Left lung (tissue), 10 donors: ENCODE results near the gene COL4A2. TPM values are rescaled to one million over a fixed set of nuclear protein-coding genes. Genes with fewer than 3 reads are reported as not detected.
"Not testable (repeated sequence)": the region's sequence is repeated elsewhere in the genome, so short reads cannot be mapped to it uniquely, and the experiment has no call there.

Experiments
- ATAC-seq: fragments of 200-7000 bp; cut with Tn5 transposase; one replicate; pipeline ENCODE4 v1.9.1; 2020; ENCODE audit warnings: moderate library complexity
- DNase-seq, 4 donors: peaks; one replicate each; pipeline ENCODE4 v3.0.0-alpha.2; 2013 to 2020
- H3K27ac ChIP-seq, 2 donors: fragments of 200-600 bp; sonication (generic) in 1 of 2; one replicate each; pipeline versions ENCODE4 v1.5.0 to v1.8.0; 2020 to 2021
- H3K27me3 ChIP-seq, 2 donors: fragments of 200-600 bp; sonication (generic) in 1 of 2; one replicate each; pipeline versions ENCODE4 v1.5.0 to v1.8.0; 2020 to 2021
- H3K36me3 ChIP-seq, 2 donors: fragments of 200-600 bp; sonication (generic) in 1 of 2; one replicate each; pipeline versions ENCODE4 v1.5.0 to v1.8.0; 2020 to 2021
- H3K4me1 ChIP-seq, 2 donors: fragments of 200-600 bp; one replicate each; pipeline ENCODE4 v1.8.0; 2021
- H3K4me3 ChIP-seq, 2 donors: fragments of 200-600 bp; sonication (generic) in 1 of 2; one replicate each; pipeline versions ENCODE4 v1.5.0 to v1.8.0; 2020 to 2021; ENCODE audit warnings: mild to moderate bottlenecking in 1 of 2
- H3K9me3 ChIP-seq, 2 donors: fragments of 200-600 bp; sonication (generic) in 1 of 2; one replicate each; pipeline versions ENCODE4 v1.5.0 to v1.8.0; 2020 to 2021
- CTCF ChIP-seq, 2 donors: fragments of 200-600 bp; sonication (generic) in 1 of 2; IDR thresholded peaks; one replicate each; pipeline versions ENCODE4 v1.5.0 to v1.8.0; 2021; ENCODE audit warnings: antibody characterized with exemption in 2 of 2
- intact Hi-C, 2 donors: fragments of 100-400 bp; cut with DNase I; formaldehyde crosslinking; loops; one replicate each; pipeline versions ENCODE4 v1.11.2 to v1.14.2; 2022
- polyA plus RNA-seq, 6 donors: library from polyadenylated mRNA; unstranded; fragments of 120-200 nt; gene quantifications; one replicate each; pipeline ENCODE4 v1.2.1, GENCODE V29; 2013; ENCODE audit not compliant: insufficient read length in 6 of 6
- total RNA-seq, 2 donors: library from RNA; stranded (reverse); fragmentation: NEBNext Ultra II Directional; extraction: Animal tissue kit (Norgen Biotek cat#: 25700); gene quantifications; one replicate each; pipeline ENCODE4 v1.2.1, GENCODE V29; 2021
- donor health status: DM: no; HTN: yes; CAD: no.
- donor health status: DM: no; HTN: no; CAD: no.

COL4A2 gene
- total and polyA plus RNA-seq, 8 donors = 307 to 638 (median 395) TPM

GRCh38 chr13:110528911-110529310 is 221.8 kb downstream of the COL4A2 start:
- H3K27ac ChIP-seq = peak overlapping the region; percentile 70 to 81
- peaks cover 0 to under 1% of the 10 kb centered on the region in 2 donors for H3K36me3 ChIP-seq
- peaks cover 3 to 92% of the 10 kb centered on the region in 2 donors for H3K4me1 ChIP-seq

GRCh38 chr13:110529522-110530311 is 222.6 kb downstream of the COL4A2 start:
- H3K4me1 ChIP-seq = peaks cover 3 to 92% of the 10 kb centered on the region in 2 donors
- H3K36me3 ChIP-seq = no peaks in the 10 kb centered on the region
- no peak for TF ChIP-seq CTCF (IDR thresholded peaks at IDR 0.05)
- peak overlapping the region in 1 of 2 donors; percentile 81 for H3K27ac ChIP-seq
- DNase-seq (peak in 1 of 4 donors; percentile 29), ATAC-seq (no peak)
- no peaks in the 10 kb centered on the region for H3K9me3 ChIP-seq
- no peaks in the 10 kb centered on the region for H3K27me3 ChIP-seq
- intact Hi-C loops = no loop called here
- H3K4me3 ChIP-seq = no peak overlapping the region

More at GRCh38 chr13:110528911-110529310, 221.8 kb downstream of the COL4A2 start:
- no peak overlapping the region for H3K4me3 ChIP-seq
- ATAC-seq (no peak), DNase-seq (peak in 1 of 4 donors; percentile 4)
- no peaks in the 10 kb centered on the region for H3K27me3 ChIP-seq
- intact Hi-C loops = no loop called here
- no peak for TF ChIP-seq CTCF (IDR thresholded peaks at IDR 0.05)
- no peaks in the 10 kb centered on the region for H3K9me3 ChIP-seq

GRCh38 chr13:110531100-110531499 is 224.0 kb downstream of the COL4A2 start:
- peaks cover 0 to 4% of the 10 kb centered on the region in 2 donors for H3K36me3 ChIP-seq
- intact Hi-C loops = no loop called here
- ATAC-seq (no peak), DNase-seq (peak in 1 of 4 donors; percentile 22)
- peaks cover 3 to 92% of the 10 kb centered on the region in 2 donors for H3K4me1 ChIP-seq
- no peaks in the 10 kb centered on the region for H3K9me3 ChIP-seq
- H3K27ac ChIP-seq = peak overlapping the region; percentile 18 to 77
- H3K27me3 ChIP-seq = no peaks in the 10 kb centered on the region
- TF ChIP-seq CTCF (IDR thresholded peaks at IDR 0.05) = no peak
- no peak overlapping the region for H3K4me3 ChIP-seq

GRCh38 chr13:110531671-110532083 is 224.6 kb downstream of the COL4A2 start:
- Histone ChIP-seq H3K36me3 (peaks cover 0 to 4% of the 10 kb centered on the region in 2 donors), H3K4me1 (peaks cover 3 to 89% of the 10 kb centered on the region in 2 donors), H3K4me3 (no peak overlapping the region), H3K27ac (peak overlapping the region; percentile 18 to 77), H3K27me3 (no peaks in the 10 kb centered on the region), H3K9me3 (no peaks in the 10 kb centered on the region)
- ATAC-seq (peak; percentile 8), DNase-seq (peak in 2 of 4 donors; percentile 56 to 77)
- no peak for TF ChIP-seq CTCF (IDR thresholded peaks at IDR 0.05)
- intact Hi-C loops = no loop called here

- Histone ChIP-seq H3K27ac (peak overlapping the region; percentile 19 to 77), H3K4me1 (peaks cover 3 to 89% of the 10 kb centered on the region in 2 donors)
- DNase-seq, H3K9me3 ChIP-seq, H3K27me3 ChIP-seq, H3K4me3 ChIP-seq, H3K36me3 ChIP-seq, ATAC-seq, intact Hi-C loops: not testable (repeated sequence)
Measured at GRCh38 chr13:110532258-110532657, 225.2 kb downstream of the COL4A2 start.
